ENCODE data around the gene BST2. TPM values are rescaled to one million over a fixed set of nuclear protein-coding genes. Genes with fewer than 3 reads are reported as not detected.

Gene BST2
- total RNA-seq, 2 experiments from 2014 or later, result 101 to 146 TPM

DNA sequence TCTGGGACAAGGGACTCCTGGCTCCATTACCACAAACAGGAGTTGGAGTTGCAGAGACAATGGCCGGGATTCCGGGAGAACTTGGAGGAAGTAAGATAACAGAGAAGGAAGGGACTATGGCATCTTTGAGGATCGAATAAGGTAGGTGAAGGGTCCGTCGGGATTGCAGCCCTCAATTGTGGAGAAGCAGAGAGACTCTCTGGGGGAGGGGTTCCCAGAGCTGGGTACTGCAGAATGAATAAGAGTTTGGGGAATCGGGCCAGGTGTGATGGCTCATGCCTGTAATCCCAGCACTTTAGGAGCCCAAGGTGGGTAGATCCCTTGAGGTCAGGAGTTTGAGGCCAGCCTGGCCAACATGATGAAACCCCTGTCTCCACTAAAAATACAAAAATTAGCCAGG, 3.8 kb downstream of the BST2 start:
- H3K4me2 ChIP-seq (ENCODE audit: low read length), result no peak overlapping the region
- H3K27ac ChIP-seq (ENCODE audit: low read depth, low read length, poor library complexity, severe bottlenecking), result no peak overlapping the region
- H3K9me2 ChIP-seq (ENCODE audit: insufficient read depth, low read length), result no peaks in the 10 kb centered on the region
- H3K4me1 ChIP-seq (ENCODE audit: insufficient read depth, low read length, poor library complexity, severe bottlenecking), result peaks cover 14% of the 10 kb centered on the region
- H4K20me1 ChIP-seq (ENCODE audit: insufficient read depth, low read length), result 0 out of 2 replicates have a peak, but pooled peaks cover 3% of the 10 kb centered on the region
- H3K4me3 ChIP-seq (ENCODE audit: low read depth, low read length, poor library complexity, severe bottlenecking), result no peak overlapping the region
- H3K79me2 ChIP-seq (ENCODE audit: insufficient read depth, low read depth, low read length), result peaks cover 38% of the 10 kb centered on the region
- no peaks in the 10 kb centered on the region for H3K9me3 ChIP-seq (ENCODE audit: low read length)
- no peak for DNase-seq (ENCODE audit: low spot score)
- intact Hi-C loops (cut with micrococcal nuclease; ENCODE audit: unreplicated experiment), result no loop called here
- ChIA-PET POLR2A (no interaction called here), CTCF (ENCODE audit: unreplicated experiment) (no interaction called here)
- H2AFZ ChIP-seq (ENCODE audit: low read length), result no peak overlapping the region
- H3K36me3 ChIP-seq (ENCODE audit: insufficient read depth, low read length), result peaks cover 58% of the 10 kb centered on the region
- no TSS peak for BruUV-seq (replicated peaks)
- TF ChIP-seq EZH2phosphoT487 (IDR thresholded peaks at IDR 0.05; ENCODE audit: borderline replicate concordance, low read depth, low read length), result no peak
- TF ChIP-seq, protein P1, sequence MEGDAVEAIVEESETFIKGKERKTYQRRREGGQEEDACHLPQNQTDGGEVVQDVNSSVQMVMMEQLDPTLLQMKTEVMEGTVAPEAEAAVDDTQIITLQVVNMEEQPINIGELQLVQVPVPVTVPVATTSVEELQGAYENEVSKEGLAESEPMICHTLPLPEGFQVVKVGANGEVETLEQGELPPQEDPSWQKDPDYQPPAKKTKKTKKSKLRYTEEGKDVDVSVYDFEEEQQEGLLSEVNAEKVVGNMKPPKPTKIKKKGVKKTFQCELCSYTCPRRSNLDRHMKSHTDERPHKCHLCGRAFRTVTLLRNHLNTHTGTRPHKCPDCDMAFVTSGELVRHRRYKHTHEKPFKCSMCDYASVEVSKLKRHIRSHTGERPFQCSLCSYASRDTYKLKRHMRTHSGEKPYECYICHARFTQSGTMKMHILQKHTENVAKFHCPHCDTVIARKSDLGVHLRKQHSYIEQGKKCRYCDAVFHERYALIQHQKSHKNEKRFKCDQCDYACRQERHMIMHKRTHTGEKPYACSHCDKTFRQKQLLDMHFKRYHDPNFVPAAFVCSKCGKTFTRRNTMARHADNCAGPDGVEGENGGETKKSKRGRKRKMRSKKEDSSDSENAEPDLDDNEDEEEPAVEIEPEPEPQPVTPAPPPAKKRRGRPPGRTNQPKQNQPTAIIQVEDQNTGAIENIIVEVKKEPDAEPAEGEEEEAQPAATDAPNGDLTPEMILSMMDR (conservative IDR thresholded peaks at IDR 0.05; ENCODE audit: low read length), result no peak

DNA sequence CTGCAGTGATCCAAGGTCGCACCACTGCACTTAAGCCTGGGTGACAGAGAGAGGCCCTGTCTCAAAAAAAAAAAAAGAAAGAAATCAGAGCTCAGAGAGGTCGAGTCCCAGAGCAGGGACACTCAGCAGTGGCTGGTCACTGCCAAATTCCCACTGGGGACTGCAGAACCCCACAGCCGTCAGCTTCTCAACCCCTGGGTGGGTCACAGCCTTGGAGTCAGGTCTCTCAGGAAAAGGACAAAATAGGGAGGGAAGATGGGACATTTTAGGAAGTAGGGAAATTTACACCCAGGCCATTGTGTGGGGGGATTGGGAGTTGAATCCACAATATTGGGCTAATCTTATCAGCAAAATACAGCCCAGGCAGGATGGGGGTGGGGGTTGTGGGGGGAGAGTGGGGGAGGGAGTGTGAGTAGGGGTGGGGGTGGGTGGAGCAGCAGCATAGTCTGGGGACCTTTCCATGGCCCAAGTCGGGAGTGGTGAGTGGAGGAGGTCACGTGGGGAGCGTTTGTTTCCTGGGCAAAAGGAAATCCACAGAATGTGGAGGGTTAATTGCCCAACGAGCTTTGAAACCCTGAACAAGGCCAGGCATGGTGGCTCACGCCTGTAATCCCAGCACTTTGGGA, 6.4 kb downstream of the BST2 start:
- H2AFZ ChIP-seq (ENCODE audit: low read length), result no peak overlapping the region
- H3K27ac ChIP-seq (ENCODE audit: low read depth, low read length, poor library complexity, severe bottlenecking), result no peak overlapping the region
- peaks cover 68% of the 10 kb centered on the region for H3K36me3 ChIP-seq (ENCODE audit: insufficient read depth, low read length)
- no TSS peak for BruUV-seq (replicated peaks)
- 0 out of 2 replicates have a peak, but pooled peaks cover 3% of the 10 kb centered on the region for H4K20me1 ChIP-seq (ENCODE audit: insufficient read depth, low read length)
- ChIA-PET POLR2A (no interaction called here), CTCF (ENCODE audit: unreplicated experiment) (interaction anchor here (1.0 kb wide), 1 partner anchor 90 kb away, joined by 4 read pairs; the partner anchor contains the start of gene DDA1)
- no peak overlapping the region for H3K4me2 ChIP-seq (ENCODE audit: low read length)
- DNase-seq (ENCODE audit: low spot score), result no peak
- TF ChIP-seq EZH2phosphoT487 (IDR thresholded peaks at IDR 0.05; ENCODE audit: borderline replicate concordance, low read depth, low read length), result no peak
- TF ChIP-seq, protein P1 (conservative IDR thresholded peaks at IDR 0.05; ENCODE audit: low read length), result no peak
- H3K4me3 ChIP-seq (ENCODE audit: low read depth, low read length, poor library complexity, severe bottlenecking), result no peak overlapping the region
- H3K9me2 ChIP-seq (ENCODE audit: insufficient read depth, low read length), result no peaks in the 10 kb centered on the region
- no peaks in the 10 kb centered on the region for H3K9me3 ChIP-seq (ENCODE audit: low read length)
- intact Hi-C loops (cut with micrococcal nuclease; ENCODE audit: unreplicated experiment), result no loop called here
- peaks cover 21% of the 10 kb centered on the region for H3K4me1 ChIP-seq (ENCODE audit: insufficient read depth, low read length, poor library complexity, severe bottlenecking)
- H3K79me2 ChIP-seq (ENCODE audit: insufficient read depth, low read depth, low read length), result peaks cover 17% of the 10 kb centered on the region; the same call in 1 of the 2 replicates

DNA sequence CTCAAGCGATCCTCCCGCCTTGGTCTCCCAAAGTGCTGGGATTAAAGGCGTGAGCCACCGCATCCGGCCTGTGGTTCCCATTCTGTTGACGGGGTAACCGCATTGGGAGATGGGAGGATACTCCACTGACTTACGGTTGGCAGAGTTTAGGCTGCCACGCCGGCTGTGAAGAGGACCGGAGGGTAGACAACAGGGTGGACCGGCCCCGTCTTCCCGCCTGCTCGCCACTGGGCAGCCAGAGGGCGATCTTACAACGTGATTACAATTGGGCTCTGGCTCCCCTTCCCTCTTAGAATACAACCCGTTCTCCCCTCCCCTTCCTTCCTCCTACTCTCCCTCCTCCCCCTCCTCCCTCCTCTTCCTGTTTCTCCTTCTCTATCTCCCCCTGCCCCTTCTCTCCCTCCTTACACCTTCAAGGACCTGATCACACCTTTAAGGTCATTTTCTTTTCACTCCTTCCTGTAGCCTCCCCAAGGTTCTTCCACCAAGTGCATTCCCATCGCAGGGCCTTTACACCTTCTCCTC, 10.5 kb downstream of the BST2 start:
- DNase-seq (ENCODE audit: low spot score), result peak; percentile 66
- ChIA-PET POLR2A (interaction anchor here (0.6 kb wide), 1 partner anchor 9 kb away, joined by 3 read pairs; no protein-coding TSS in a partner anchor), CTCF (ENCODE audit: unreplicated experiment) (no interaction called here)
- BruUV-seq (replicated peaks), result no TSS peak
- Histone ChIP-seq H3K9me2 (ENCODE audit: insufficient read depth, low read length) (no peaks in the 10 kb centered on the region), H2AFZ (ENCODE audit: low read length) (no peak overlapping the region), H3K4me1 (ENCODE audit: insufficient read depth, low read length, poor library complexity, severe bottlenecking) (peaks cover 20% of the 10 kb centered on the region), H3K4me3 (ENCODE audit: low read depth, low read length, poor library complexity, severe bottlenecking) (no peak overlapping the region), H3K9me3 (ENCODE audit: low read length) (no peaks in the 10 kb centered on the region), H3K79me2 (ENCODE audit: insufficient read depth, low read depth, low read length) (no peaks in the 10 kb centered on the region), H3K27ac (ENCODE audit: low read depth, low read length, poor library complexity, severe bottlenecking) (peak overlapping the region; percentile 25), H4K20me1 (ENCODE audit: insufficient read depth, low read length) (no peaks in the 10 kb centered on the region), H3K36me3 (ENCODE audit: insufficient read depth, low read length) (peaks cover 39% of the 10 kb centered on the region), H3K4me2 (ENCODE audit: low read length) (0 out of 2 replicates have a peak overlapping the region, but pooled peaks have one; percentile 6)
- intact Hi-C loops (cut with micrococcal nuclease; ENCODE audit: unreplicated experiment), result loop anchor here (1.0 kb wide), 1 partner anchor 71 kb away; no protein-coding TSS in a partner anchor
- TF ChIP-seq EZH2phosphoT487 (IDR thresholded peaks at IDR 0.05; ENCODE audit: borderline replicate concordance, low read depth, low read length), result no peak
- TF ChIP-seq, protein P1 (conservative IDR thresholded peaks at IDR 0.05; ENCODE audit: low read length), result peak; percentile 78
